Neutrophil (primary cell): ENCODE measurements around the gene SON.

Source experiments
- H3K27ac ChIP-seq: fragments of 200-600 bp; sonication (generic); 2 replicates; pipeline ENCODE4 v1.5.1; 2016; ENCODE audit warnings: mild to moderate bottlenecking, moderate library complexity
- H3K27me3 ChIP-seq: fragments of 200-600 bp; sonication (generic); 2 replicates; pipeline ENCODE4 v1.6.0; 2016; ENCODE audit warnings: mild to moderate bottlenecking
- H3K36me3 ChIP-seq: fragments of 200-600 bp; sonication (generic); 2 replicates; pipeline ENCODE4 v1.5.1; 2017
- H3K4me1 ChIP-seq, 2 experiments: fragments of 200-600 bp in 1 of 2; sonication (generic) in 1 of 2; 1 replicate in 1 of 2; 2 replicates in 1 of 2; pipeline versions ENCODE4 v1.5.1 to v1.6.1; 2013 to 2016; ENCODE audit warnings: low read depth in 1 of 2, low read length in 1 of 2, mild to moderate bottlenecking in 1 of 2, moderate library complexity in 1 of 2; ENCODE audit not compliant: control insufficient read depth in 1 of 2, insufficient read depth in 1 of 2
- H3K4me3 ChIP-seq, 2 experiments: fragments of 200-600 bp in 1 of 2; sonication (generic) in 1 of 2; 1 replicate in 1 of 2; 2 replicates in 1 of 2; pipeline ENCODE4 v1.5.1; 2013 to 2016; ENCODE audit warnings: low read depth in 1 of 2, low read length in 1 of 2, mild to moderate bottlenecking in 1 of 2, moderate library complexity in 1 of 2
- H3K9me3 ChIP-seq: fragments of 200-600 bp; sonication (generic); 2 replicates; pipeline ENCODE4 v1.5.1; 2016
- TF ChIP-seq, protein P1 (sequence below): fragments of 200-600 bp; sonication (generic); IDR thresholded peaks from 2 replicates; pipeline ENCODE4 v1.5.1; 2016; ENCODE audit warnings: antibody characterized with exemption

The SON gene, protein sequence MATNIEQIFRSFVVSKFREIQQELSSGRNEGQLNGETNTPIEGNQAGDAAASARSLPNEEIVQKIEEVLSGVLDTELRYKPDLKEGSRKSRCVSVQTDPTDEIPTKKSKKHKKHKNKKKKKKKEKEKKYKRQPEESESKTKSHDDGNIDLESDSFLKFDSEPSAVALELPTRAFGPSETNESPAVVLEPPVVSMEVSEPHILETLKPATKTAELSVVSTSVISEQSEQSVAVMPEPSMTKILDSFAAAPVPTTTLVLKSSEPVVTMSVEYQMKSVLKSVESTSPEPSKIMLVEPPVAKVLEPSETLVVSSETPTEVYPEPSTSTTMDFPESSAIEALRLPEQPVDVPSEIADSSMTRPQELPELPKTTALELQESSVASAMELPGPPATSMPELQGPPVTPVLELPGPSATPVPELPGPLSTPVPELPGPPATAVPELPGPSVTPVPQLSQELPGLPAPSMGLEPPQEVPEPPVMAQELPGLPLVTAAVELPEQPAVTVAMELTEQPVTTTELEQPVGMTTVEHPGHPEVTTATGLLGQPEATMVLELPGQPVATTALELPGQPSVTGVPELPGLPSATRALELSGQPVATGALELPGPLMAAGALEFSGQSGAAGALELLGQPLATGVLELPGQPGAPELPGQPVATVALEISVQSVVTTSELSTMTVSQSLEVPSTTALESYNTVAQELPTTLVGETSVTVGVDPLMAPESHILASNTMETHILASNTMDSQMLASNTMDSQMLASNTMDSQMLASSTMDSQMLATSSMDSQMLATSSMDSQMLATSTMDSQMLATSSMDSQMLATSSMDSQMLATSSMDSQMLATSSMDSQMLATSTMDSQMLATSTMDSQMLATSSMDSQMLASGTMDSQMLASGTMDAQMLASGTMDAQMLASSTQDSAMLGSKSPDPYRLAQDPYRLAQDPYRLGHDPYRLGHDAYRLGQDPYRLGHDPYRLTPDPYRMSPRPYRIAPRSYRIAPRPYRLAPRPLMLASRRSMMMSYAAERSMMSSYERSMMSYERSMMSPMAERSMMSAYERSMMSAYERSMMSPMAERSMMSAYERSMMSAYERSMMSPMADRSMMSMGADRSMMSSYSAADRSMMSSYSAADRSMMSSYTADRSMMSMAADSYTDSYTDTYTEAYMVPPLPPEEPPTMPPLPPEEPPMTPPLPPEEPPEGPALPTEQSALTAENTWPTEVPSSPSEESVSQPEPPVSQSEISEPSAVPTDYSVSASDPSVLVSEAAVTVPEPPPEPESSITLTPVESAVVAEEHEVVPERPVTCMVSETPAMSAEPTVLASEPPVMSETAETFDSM (N-terminal part only)

DNA sequence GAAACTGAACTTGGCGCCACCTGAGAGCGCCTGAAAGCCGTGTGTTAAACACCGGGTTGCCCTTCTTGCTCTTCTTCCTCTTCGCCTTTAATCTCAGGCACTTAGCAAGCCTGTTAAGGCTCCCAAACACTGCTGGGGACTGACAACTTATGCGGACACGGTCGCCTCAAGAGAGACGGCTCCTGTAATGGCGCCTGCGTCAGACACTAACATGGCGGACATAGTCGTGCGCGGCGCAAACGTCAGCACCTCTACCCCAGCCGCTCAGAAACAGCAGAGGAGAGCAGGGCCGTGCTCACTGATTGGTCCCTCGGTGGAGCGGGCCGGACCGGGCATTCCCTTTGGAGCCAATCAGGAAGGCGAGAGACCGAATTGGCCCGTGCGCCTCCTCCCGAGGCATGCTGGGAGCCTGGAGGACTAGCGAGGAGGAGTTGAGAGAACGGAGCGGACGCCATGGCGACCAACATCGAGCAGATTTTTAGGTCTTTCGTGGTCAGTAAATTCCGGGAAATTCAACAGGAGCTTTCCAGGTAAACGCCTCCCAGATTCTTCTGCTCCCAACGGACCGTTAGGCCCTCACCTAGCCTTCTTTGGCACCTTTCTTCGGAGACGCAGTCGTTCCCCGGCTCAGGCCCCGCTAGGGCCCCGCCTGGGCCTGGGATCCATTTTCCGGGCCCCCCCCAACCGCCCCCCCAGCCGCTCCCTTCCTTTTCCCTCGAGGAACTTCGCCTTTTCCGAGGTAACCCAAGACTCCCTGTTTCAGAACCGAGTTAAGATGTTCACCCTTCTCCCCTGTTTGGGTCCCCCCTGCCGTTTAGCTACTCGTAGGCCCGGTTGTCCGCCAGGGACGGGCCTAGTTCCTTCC, at the start of gene SON:
Gene SON, plus strand, starts transcription at position 399 of the 865 bp plus-strand sequence. Its CDS starts 55 bp downstream, at position 454.
- H3K4me3 ChIP-seq = peak within 1 kb of the TSS; percentile 90 to 98
- TF ChIP-seq, protein P1, sequence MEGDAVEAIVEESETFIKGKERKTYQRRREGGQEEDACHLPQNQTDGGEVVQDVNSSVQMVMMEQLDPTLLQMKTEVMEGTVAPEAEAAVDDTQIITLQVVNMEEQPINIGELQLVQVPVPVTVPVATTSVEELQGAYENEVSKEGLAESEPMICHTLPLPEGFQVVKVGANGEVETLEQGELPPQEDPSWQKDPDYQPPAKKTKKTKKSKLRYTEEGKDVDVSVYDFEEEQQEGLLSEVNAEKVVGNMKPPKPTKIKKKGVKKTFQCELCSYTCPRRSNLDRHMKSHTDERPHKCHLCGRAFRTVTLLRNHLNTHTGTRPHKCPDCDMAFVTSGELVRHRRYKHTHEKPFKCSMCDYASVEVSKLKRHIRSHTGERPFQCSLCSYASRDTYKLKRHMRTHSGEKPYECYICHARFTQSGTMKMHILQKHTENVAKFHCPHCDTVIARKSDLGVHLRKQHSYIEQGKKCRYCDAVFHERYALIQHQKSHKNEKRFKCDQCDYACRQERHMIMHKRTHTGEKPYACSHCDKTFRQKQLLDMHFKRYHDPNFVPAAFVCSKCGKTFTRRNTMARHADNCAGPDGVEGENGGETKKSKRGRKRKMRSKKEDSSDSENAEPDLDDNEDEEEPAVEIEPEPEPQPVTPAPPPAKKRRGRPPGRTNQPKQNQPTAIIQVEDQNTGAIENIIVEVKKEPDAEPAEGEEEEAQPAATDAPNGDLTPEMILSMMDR = peak; percentile 28

DNA sequence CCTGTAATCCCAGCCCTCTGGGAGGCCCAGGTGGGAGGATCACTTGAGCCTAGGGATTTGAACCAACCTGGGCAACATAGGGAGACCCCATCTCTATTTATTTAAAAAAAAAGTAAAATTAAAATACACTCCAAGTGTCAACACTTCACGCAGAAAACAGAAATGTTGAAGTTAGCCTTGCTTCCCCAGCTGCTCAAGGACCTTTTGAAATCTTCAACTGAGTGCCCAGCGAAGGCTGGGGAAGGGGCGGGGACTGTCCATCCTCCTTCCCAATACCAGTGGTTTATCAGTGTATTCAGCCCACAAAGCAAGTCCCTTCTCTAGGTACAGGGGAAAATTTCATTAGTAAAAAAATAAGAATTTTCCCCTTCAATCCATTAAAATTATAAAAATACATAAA, 49.1 kb upstream of the SON start:
- peaks cover 16 to 23% of the 10 kb centered on the region in 2 experiments for H3K4me1 ChIP-seq
- no peaks in the 10 kb centered on the region for H3K9me3 ChIP-seq
- TF ChIP-seq, protein P1 = no peak
- no peaks in the 10 kb centered on the region for H3K36me3 ChIP-seq
- H3K4me3 ChIP-seq = no peak overlapping the region
- no peak overlapping the region for H3K27ac ChIP-seq
- no peaks in the 10 kb centered on the region for H3K27me3 ChIP-seq

More for the DNA sequence above, at the start of gene SON:
- H3K9me3 ChIP-seq = no peaks in the 10 kb centered on the region
- peak within 1 kb of the TSS; percentile 98 for H3K27ac ChIP-seq
- H3K4me1 ChIP-seq = peaks cover 44 to 46% of the 10 kb centered on the region in 2 experiments
- H3K36me3 ChIP-seq = peaks cover 17% of the 10 kb centered on the region
- H3K27me3 ChIP-seq = no peaks in the 10 kb centered on the region

DNA sequence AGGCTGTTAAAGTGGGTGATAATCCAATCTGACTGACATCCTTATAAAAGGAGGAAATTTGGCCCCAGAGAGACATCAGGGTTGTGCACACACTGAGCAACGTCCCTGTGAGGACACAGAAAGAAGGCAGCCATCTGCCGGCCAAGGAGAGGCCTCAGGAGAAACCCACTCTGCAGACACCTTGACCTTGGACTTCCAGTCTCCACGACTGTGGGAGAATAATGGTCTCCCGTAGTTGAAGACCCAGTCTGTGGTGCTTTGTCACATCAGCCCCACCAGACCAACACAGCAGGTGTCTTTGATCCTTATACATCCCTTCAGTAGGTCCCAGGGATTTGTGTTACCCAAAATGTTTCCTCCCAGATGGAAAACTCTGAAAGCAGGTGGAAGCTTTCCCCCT, 47.1 kb upstream of the SON start:
- no peak overlapping the region for H3K27ac ChIP-seq
- peaks cover 16 to 23% of the 10 kb centered on the region in 2 experiments for H3K4me1 ChIP-seq
- H3K27me3 ChIP-seq = no peaks in the 10 kb centered on the region
- H3K36me3 ChIP-seq = no peaks in the 10 kb centered on the region
- TF ChIP-seq, protein P1 = no peak
- no peak overlapping the region for H3K4me3 ChIP-seq
- H3K9me3 ChIP-seq = no peaks in the 10 kb centered on the region

DNA sequence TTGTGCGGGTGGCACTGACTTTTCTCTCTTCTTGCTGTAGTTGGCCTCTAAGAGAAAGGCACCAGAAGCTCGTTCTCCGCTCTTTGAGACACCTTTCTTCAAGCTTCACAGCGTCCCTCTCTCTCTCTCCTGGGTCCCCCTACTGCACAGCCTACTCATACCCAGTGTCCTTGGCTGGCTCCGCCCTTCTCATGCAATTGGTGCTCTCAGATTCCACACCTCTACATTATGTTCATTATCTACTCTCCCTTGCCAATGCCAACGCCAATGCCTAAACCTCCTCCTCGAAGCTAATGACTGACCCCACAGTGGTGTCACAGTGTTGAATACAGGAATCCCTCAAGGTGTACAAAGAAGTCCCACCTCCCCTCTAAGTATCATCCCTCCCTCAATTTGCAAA, 46.5 kb upstream of the SON start:
- H3K27ac ChIP-seq = no peak overlapping the region
- H3K27me3 ChIP-seq = no peaks in the 10 kb centered on the region
- H3K36me3 ChIP-seq = no peaks in the 10 kb centered on the region
- H3K4me3 ChIP-seq = no peak overlapping the region
- H3K4me1 ChIP-seq = peaks cover 12 to 18% of the 10 kb centered on the region in 2 experiments
- TF ChIP-seq, protein P1 = no peak
- no peaks in the 10 kb centered on the region for H3K9me3 ChIP-seq
